ENCODE measurements around the gene PRR5.

Gene PRR5

GRCh38 chr22:44719586-44720368 lies 17.8 kb downstream of the PRR5 start:
- DNase-seq: no peak

GRCh38 chr22:44721213-44721612 lies 19.2 kb downstream of the PRR5 start:
- no peak for DNase-seq

GRCh38 chr22:44722611-44723010 lies 20.6 kb downstream of the PRR5 start:
- no peak for DNase-seq

- DNase-seq: no peak
These were observed 21.8 kb downstream of the PRR5 start for GRCh38 chr22:44723801-44724200.

GRCh38 chr22:44724416-44724815 lies 22.4 kb downstream of the PRR5 start:
- DNase-seq: no peak

- DNase-seq: no peak
These were observed 22.9 kb downstream of the PRR5 start for GRCh38 chr22:44724859-44725258.

GRCh38 chr22:44726439-44726838 lies 24.4 kb downstream of the PRR5 start:
- DNase-seq: no peak

- no peak for DNase-seq
These were observed 25.1 kb downstream of the PRR5 start for GRCh38 chr22:44727148-44727547.

- no peak for DNase-seq
These were observed 25.7 kb downstream of the PRR5 start for GRCh38 chr22:44727709-44728108.

- no peak for DNase-seq
These were observed 26.8 kb downstream of the PRR5 start for GRCh38 chr22:44728761-44729324.

- DNase-seq: no peak
These were observed 27.5 kb downstream of the PRR5 start for GRCh38 chr22:44729391-44730021.

GRCh38 chr22:44730022-44730393 lies 28.0 kb downstream of the PRR5 start:
- DNase-seq: no peak

- no peak for DNase-seq
These were observed 28.7 kb downstream of the PRR5 start for GRCh38 chr22:44730490-44731356.

GRCh38 chr22:44731357-44731970 lies 29.5 kb downstream of the PRR5 start:
- no peak for DNase-seq

- DNase-seq: no peak
These were observed 30.1 kb downstream of the PRR5 start for GRCh38 chr22:44732017-44732561.

GRCh38 chr22:44732661-44733060 lies 30.7 kb downstream of the PRR5 start:
- DNase-seq: no peak

- DNase-seq: no peak
These were observed 31.6 kb downstream of the PRR5 start for GRCh38 chr22:44733426-44734106.

GRCh38 chr22:44734278-44734677 lies 32.3 kb downstream of the PRR5 start:
- no peak for DNase-seq

GRCh38 chr22:44734801-44735517 lies 33.0 kb downstream of the PRR5 start:
- DNase-seq: no peak

- peak in 1 of 2 experiments; percentile 23 for DNase-seq
These were observed 33.8 kb downstream of the PRR5 start for GRCh38 chr22:44735518-44736428.

All from SW 1271 (cell line).